OCI-LY7 (cell line): ENCODE measurements around the gene RRP15. TPM values are rescaled to one million over a fixed set of nuclear protein-coding genes. Genes with fewer than 3 reads are reported as not detected.

Experiments used
- BruUV-seq: library from RNA; stranded (reverse); fragments of 400-500 nt; replicated peaks from 2 replicates; lab custom pipeline; 2021; lab: Mats Ljungman, UMichigan
- CTCF ChIA-PET: fragments of 300-600 bp; sonication (Branson Sonifier 250); formaldehyde crosslinking; loops from one replicate; lab custom pipeline; 2022; ENCODE audit warnings: antibody characterized with exemption; ENCODE audit not compliant: unreplicated experiment; lab: Charles Lee
- POLR2A ChIA-PET: fragments of 300-600 bp; sonication (Branson Sonifier 250); formaldehyde crosslinking; loops from one replicate; lab custom pipeline; 2022; ENCODE audit warnings: antibody characterized with exemption; lab: Charles Lee
- DNase-seq: peaks from one replicate; pipeline ENCODE4 v3.0.0-alpha.2; 2015; ENCODE audit warnings: low spot score
- H2AFZ ChIP-seq: fragments of 200-600 bp; sonication (generic), shearing (Covaris generic); 2 replicates; pipeline ENCODE4 v1.6.1; 2014; ENCODE audit warnings: mild to moderate bottlenecking, antibody characterized with exemption, low read length, moderate library complexity
- H3K27ac ChIP-seq: fragments of 200-600 bp; sonication (generic); 2 replicates; pipeline ENCODE4 v1.5.1; 2014; ENCODE audit warnings: mixed run types, low read depth, mild to moderate bottlenecking, moderate library complexity, low read length, inconsistent platforms; ENCODE audit not compliant: poor library complexity, severe bottlenecking
- H3K36me3 ChIP-seq: fragments of 200-600 bp; sonication (generic); 2 replicates; pipeline ENCODE4 v1.6.1; 2014; ENCODE audit warnings: mild to moderate bottlenecking, antibody characterized with exemption, low read length, moderate library complexity, mixed read lengths; ENCODE audit not compliant: insufficient read depth
- H3K4me1 ChIP-seq: fragments of 200-600 bp; sonication (generic); 2 replicates; pipeline ENCODE4 v1.5.1; 2014; ENCODE audit warnings: mild to moderate bottlenecking, low read length; ENCODE audit not compliant: insufficient read depth, poor library complexity, severe bottlenecking
- H3K4me2 ChIP-seq: fragments of 200-600 bp; sonication (generic); 2 replicates; pipeline ENCODE4 v1.6.1; 2014; ENCODE audit warnings: mild to moderate bottlenecking, low read length
- H3K4me3 ChIP-seq: fragments of 200-600 bp; sonication (generic); 2 replicates; pipeline ENCODE4 v1.5.1; 2014; ENCODE audit warnings: mild to moderate bottlenecking, low read depth, low read length; ENCODE audit not compliant: poor library complexity, severe bottlenecking
- H3K79me2 ChIP-seq: fragments of 200-600 bp; sonication (generic); 2 replicates; pipeline ENCODE4 v1.6.1; 2016; ENCODE audit warnings: low read depth, mild to moderate bottlenecking, low read length, moderate library complexity, mixed read lengths; ENCODE audit not compliant: insufficient read depth
- H3K9me2 ChIP-seq: fragments of 200-600 bp; sonication (generic); 2 replicates; pipeline ENCODE4 v1.6.1; 2016; ENCODE audit warnings: mild to moderate bottlenecking, low read length, mixed read lengths; ENCODE audit not compliant: insufficient read depth
- H3K9me3 ChIP-seq: fragments of 200-600 bp; sonication (generic); 2 replicates; pipeline ENCODE4 v1.6.1; 2014; ENCODE audit warnings: mild to moderate bottlenecking, mixed run types, low read length, mixed read lengths
- H4K20me1 ChIP-seq: fragments of 200-600 bp; sonication (generic); 2 replicates; pipeline ENCODE4 v1.6.1; 2014; ENCODE audit warnings: mild to moderate bottlenecking, antibody characterized with exemption, low read length, moderate library complexity, mixed read lengths; ENCODE audit not compliant: insufficient read depth
- EZH2phosphoT487 ChIP-seq: fragments of 200-600 bp; sonication (generic); IDR thresholded peaks from 2 replicates; pipeline ENCODE4 v1.6.1; 2018; ENCODE audit warnings: low read depth, borderline replicate concordance, mild to moderate bottlenecking, mixed run types, antibody characterized with exemption, low read length, moderate library complexity, mixed read lengths
- intact Hi-C: fragments of 100-400 bp; cut with micrococcal nuclease; formaldehyde crosslinking; loops from one replicate; pipeline ENCODE4 v1.10.0; 2022; ENCODE audit not compliant: unreplicated experiment
- total RNA-seq, 2 experiments: library from RNA; depleted of rRNA in 1 of 2; stranded (reverse); fragments of >200 nt in 1 of 2; shearing (Covaris generic) in 1 of 2; gene quantifications; 2 replicates each; pipeline ENCODE4 v1.2.3, GENCODE V29; 2014 to 2022
- TF ChIP-seq, protein P1 (sequence below): fragments of 200-600 bp; sonication (generic); conservative IDR thresholded peaks from 2 replicates; pipeline ENCODE4 v1.5.1; 2014; ENCODE audit warnings: mild to moderate bottlenecking, antibody characterized with exemption, low read length, moderate library complexity, mixed read lengths

Gene RRP15
- total RNA-seq, 2 experiments from 2014 or later, result 7.2 to 21.9 TPM

- H3K4me1 ChIP-seq, result peaks cover 5% of the 10 kb centered on the region
- BruUV-seq, result no TSS peak
- no peak for DNase-seq
- peak; percentile 56; the same call in 1 of the 2 replicates for TF ChIP-seq EZH2phosphoT487
- TF ChIP-seq, protein P1, sequence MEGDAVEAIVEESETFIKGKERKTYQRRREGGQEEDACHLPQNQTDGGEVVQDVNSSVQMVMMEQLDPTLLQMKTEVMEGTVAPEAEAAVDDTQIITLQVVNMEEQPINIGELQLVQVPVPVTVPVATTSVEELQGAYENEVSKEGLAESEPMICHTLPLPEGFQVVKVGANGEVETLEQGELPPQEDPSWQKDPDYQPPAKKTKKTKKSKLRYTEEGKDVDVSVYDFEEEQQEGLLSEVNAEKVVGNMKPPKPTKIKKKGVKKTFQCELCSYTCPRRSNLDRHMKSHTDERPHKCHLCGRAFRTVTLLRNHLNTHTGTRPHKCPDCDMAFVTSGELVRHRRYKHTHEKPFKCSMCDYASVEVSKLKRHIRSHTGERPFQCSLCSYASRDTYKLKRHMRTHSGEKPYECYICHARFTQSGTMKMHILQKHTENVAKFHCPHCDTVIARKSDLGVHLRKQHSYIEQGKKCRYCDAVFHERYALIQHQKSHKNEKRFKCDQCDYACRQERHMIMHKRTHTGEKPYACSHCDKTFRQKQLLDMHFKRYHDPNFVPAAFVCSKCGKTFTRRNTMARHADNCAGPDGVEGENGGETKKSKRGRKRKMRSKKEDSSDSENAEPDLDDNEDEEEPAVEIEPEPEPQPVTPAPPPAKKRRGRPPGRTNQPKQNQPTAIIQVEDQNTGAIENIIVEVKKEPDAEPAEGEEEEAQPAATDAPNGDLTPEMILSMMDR, result no peak
- no peak overlapping the region for H3K27ac ChIP-seq
- intact Hi-C loops, result no loop called here
- H4K20me1 ChIP-seq, result no peaks in the 10 kb centered on the region; the same call in 1 of the 2 replicates
- ChIA-PET POLR2A (interaction anchor here (0.7 kb wide), 1 partner anchor 65 kb away, joined by 3 read pairs; no protein-coding TSS in a partner anchor), CTCF (no interaction called here)
- H3K4me3 ChIP-seq, result no peak overlapping the region
- no peak overlapping the region for H2AFZ ChIP-seq
- H3K36me3 ChIP-seq, result peaks cover 13% of the 10 kb centered on the region
- no peaks in the 10 kb centered on the region for H3K79me2 ChIP-seq
- H3K9me2 ChIP-seq, result no peaks in the 10 kb centered on the region
- H3K4me2 ChIP-seq, result peak overlapping the region; percentile 1; the same call in 1 of the 2 replicates
- H3K9me3 ChIP-seq, result no peaks in the 10 kb centered on the region
Observed at GRCh38 chr1:218347336-218347722, 62.2 kb downstream of the RRP15 start.

GRCh38 chr1:218347723-218348627, 62.9 kb downstream of the RRP15 start:
- Histone ChIP-seq H3K79me2 (no peaks in the 10 kb centered on the region), H3K27ac (no peak overlapping the region), H4K20me1 (no peaks in the 10 kb centered on the region; the same call in 1 of the 2 replicates), H3K4me1 (peaks cover 5% of the 10 kb centered on the region), H3K4me2 (no peak overlapping the region), H3K36me3 (peaks cover 13% of the 10 kb centered on the region), H2AFZ (no peak overlapping the region), H3K9me2 (no peaks in the 10 kb centered on the region), H3K9me3 (no peaks in the 10 kb centered on the region), H3K4me3 (no peak overlapping the region)
- DNase-seq, result no peak
- intact Hi-C loops, result no loop called here
- ChIA-PET CTCF (no interaction called here), POLR2A (interaction anchor here (0.6 kb wide), 1 partner anchor 36 kb away, joined by 3 read pairs; no protein-coding TSS in a partner anchor)
- no TSS peak for BruUV-seq
- 0 out of 2 replicates have a peak, but pooled peaks have one; percentile 31 for TF ChIP-seq EZH2phosphoT487
- TF ChIP-seq, protein P1, result no peak
